GM23338 (cell line): ENCODE data around the gene TECTA. TPM values are rescaled to one million over a fixed set of nuclear protein-coding genes. Genes with fewer than 3 reads are reported as not detected.

Experiments used
- ATAC-seq: fragments of 200-7000 bp; cut with Tn5 transposase; 3 replicates; pipeline ENCODE4 v1.9.1; 2020
- DNase-seq: peaks from one replicate; pipeline ENCODE4 v3.0.0-alpha.2; 2015; ENCODE audit warnings: low spot score
- H2AFZ ChIP-seq: fragments of 200-600 bp; sonication (generic); 2 replicates; pipeline ENCODE4 v1.8.0; 2016; ENCODE audit warnings: antibody characterized with exemption, mild to moderate bottlenecking, moderate library complexity
- H3F3A ChIP-seq: fragments of 200-600 bp; sonication (generic); replicated peaks from 2 replicates; pipeline ENCODE4 v1.8.0; 2017; ENCODE audit warnings: antibody characterized with exemption, mixed run types, low read depth
- H3K27ac ChIP-seq: fragments of 200-600 bp; sonication (generic); 2 replicates; pipeline ENCODE4 v1.6.1; 2016; ENCODE audit warnings: low read depth
- H3K27me3 ChIP-seq: fragments of 200-600 bp; sonication (generic); 2 replicates; pipeline ENCODE4 v1.8.0; 2016; ENCODE audit warnings: mild to moderate bottlenecking, mixed run types, moderate library complexity; ENCODE audit not compliant: insufficient read depth
- H3K36me3 ChIP-seq: fragments of 200-600 bp; sonication (generic); 2 replicates; pipeline ENCODE4 v1.8.0; 2016; ENCODE audit warnings: mild to moderate bottlenecking; ENCODE audit not compliant: insufficient read depth
- H3K4me1 ChIP-seq: fragments of 200-600 bp; sonication (generic); 2 replicates; pipeline ENCODE4 v1.8.0; 2016; ENCODE audit warnings: mild to moderate bottlenecking, moderate library complexity; ENCODE audit not compliant: insufficient read depth
- H3K4me2 ChIP-seq: fragments of 200-600 bp; sonication (generic); 2 replicates; pipeline ENCODE4 v1.7.1; 2017; ENCODE audit warnings: mixed run types
- H3K4me3 ChIP-seq: fragments of 200-600 bp; sonication (generic); 2 replicates; pipeline ENCODE4 v1.6.1; 2016; ENCODE audit warnings: mixed run types
- H3K79me2 ChIP-seq: fragments of 200-600 bp; sonication (generic); replicated peaks from 2 replicates; pipeline ENCODE4 v1.8.0; 2017; ENCODE audit warnings: mild to moderate bottlenecking; ENCODE audit not compliant: insufficient read depth
- H3K9me2 ChIP-seq: fragments of 200-600 bp; sonication (generic); 2 replicates; pipeline ENCODE4 v1.8.0; 2017; ENCODE audit not compliant: insufficient read depth
- H4K20me1 ChIP-seq: fragments of 200-600 bp; sonication (generic); replicated peaks from 2 replicates; pipeline ENCODE4 v1.8.0; 2017; ENCODE audit warnings: mild to moderate bottlenecking; ENCODE audit not compliant: insufficient read depth
- H3K27ac Mint-ChIP-seq: 2 replicates; pipeline ENCODE4 v1.8.0; 2020; ENCODE audit warnings: inconsistent platforms, mild to moderate bottlenecking, moderate library complexity, mixed read lengths
- H3K27me3 Mint-ChIP-seq: 3 replicates; pipeline ENCODE4 v1.8.0; 2022; ENCODE audit warnings: low read depth, mild to moderate bottlenecking, moderate library complexity, mixed read lengths, inconsistent platforms; ENCODE audit not compliant: insufficient read depth, poor library complexity
- H3K36me3 Mint-ChIP-seq: 3 replicates; pipeline ENCODE4 v1.8.0; 2021; ENCODE audit warnings: low read depth, mild to moderate bottlenecking, inconsistent platforms, moderate library complexity, mixed read lengths
- H3K4me1 Mint-ChIP-seq: 3 replicates; pipeline ENCODE4 v1.8.0; 2020; ENCODE audit warnings: mild to moderate bottlenecking, inconsistent platforms, mixed read lengths
- H3K4me3 Mint-ChIP-seq: 3 replicates; pipeline ENCODE4 v1.8.0; 2021; ENCODE audit warnings: moderate library complexity, mild to moderate bottlenecking, inconsistent platforms, mixed read lengths
- H3K9me3 Mint-ChIP-seq: 3 replicates; pipeline ENCODE4 v1.8.0; 2020; ENCODE audit warnings: moderate library complexity, mild to moderate bottlenecking, inconsistent platforms, mixed read lengths
- CTCF ChIP-seq, 2 experiments: fragments of 200-600 bp in 1 of 2; sonication (generic) in 1 of 2; conservative IDR thresholded peaks; 2 replicates each; pipeline versions ENCODE4 v1.5.1 to v1.6.1; 2016 to 2017; ENCODE audit warnings: antibody characterized with exemption in 2 of 2, low read depth in 2 of 2, mild to moderate bottlenecking in 2 of 2, moderate library complexity in 1 of 2
- EZH2 ChIP-seq: fragments of 200-600 bp; sonication (generic); IDR thresholded peaks from one replicate; pipeline ENCODE4 v1.8.0; 2017; ENCODE audit warnings: antibody characterized with exemption, mild to moderate bottlenecking, low read depth; ENCODE audit not compliant: unreplicated experiment
- REST ChIP-seq: IDR thresholded peaks from one replicate; pipeline ENCODE4 v1.6.1; 2018; ENCODE audit warnings: antibody characterized with exemption; ENCODE audit not compliant: unreplicated experiment
- ZNF114 ChIP-seq: fragments of 250-450 bp; sonication (Bioruptor Pico); IDR thresholded peaks from 2 replicates; pipeline ENCODE4 v1.5.0; 2020; ENCODE audit warnings: mild to moderate bottlenecking, moderate library complexity
- polyA plus RNA-seq: library from polyadenylated mRNA; unstranded; fragments of >200 nt; fragmentation: Nextera tagmentation; extraction: Ambion mirVana; gene quantifications from 2 replicates; pipeline ENCODE4 v1.2.1, GENCODE V29; 2016
- total RNA-seq: library from RNA; depleted of rRNA; stranded (reverse); fragments of >200 nt; shearing (Covaris generic); gene quantifications from 2 replicates; pipeline ENCODE4 v1.2.3, GENCODE V29; 2014

Gene TECTA
- total and polyA plus RNA-seq, 2 experiments from 2014 or later: 0.34 to 0.69 TPM

- DNase-seq (no peak), ATAC-seq (no peak)
- Mint-ChIP-seq H3K9me3 (no peaks in the 10 kb centered on the region), H3K36me3 (no peaks in the 10 kb centered on the region; the same call in 2 of the 3 replicates), H3K27me3 (no peaks in the 10 kb centered on the region), H3K4me1 (no peaks in the 10 kb centered on the region), H3K4me3 (no peak overlapping the region), H3K27ac (no peak overlapping the region)
- Histone ChIP-seq H4K20me1 (no peaks in the 10 kb centered on the region), H3K79me2 (no peaks in the 10 kb centered on the region), H3F3A (no peaks in the 10 kb centered on the region), H3K4me3 (no peak overlapping the region), H3K4me2 (no peak overlapping the region), H2AFZ (no peak overlapping the region), H3K36me3 (no peaks in the 10 kb centered on the region), H3K9me2 (peaks cover 12% of the 10 kb centered on the region; the same call in 1 of the 2 replicates), H3K4me1 (no peaks in the 10 kb centered on the region), H3K27me3 (no peaks in the 10 kb centered on the region), H3K27ac (no peak overlapping the region)
- no peak for TF ChIP-seq EZH2
- TF ChIP-seq ZNF114 (CRISPR knock-in tag): no peak
- TF ChIP-seq CTCF (conservative IDR thresholded peaks at IDR 0.05; ENCODE audit: low read depth in 2 of 2): no peak
Measured at GRCh38 chr11:121089566-121089965, 11.5 kb upstream of the TECTA start.

GRCh38 chr11:121090145-121090721 is 10.8 kb upstream of the TECTA start:
- no peak for ATAC-seq
- H3K79me2 ChIP-seq: no peaks in the 10 kb centered on the region
- H3F3A ChIP-seq: no peaks in the 10 kb centered on the region
- H2AFZ ChIP-seq: no peak overlapping the region
- DNase-seq: no peak
- H3K4me1 ChIP-seq: no peaks in the 10 kb centered on the region
- no peaks in the 10 kb centered on the region for H4K20me1 ChIP-seq
- TF ChIP-seq REST: no peak
- H3K4me2 ChIP-seq: no peak overlapping the region
- Mint-ChIP-seq H3K4me3 (no peak overlapping the region), H3K36me3 (no peaks in the 10 kb centered on the region; the same call in 2 of the 3 replicates), H3K27me3 (no peaks in the 10 kb centered on the region), H3K4me1 (no peaks in the 10 kb centered on the region), H3K9me3 (no peaks in the 10 kb centered on the region), H3K27ac (no peak overlapping the region)
- H3K27ac ChIP-seq: no peak overlapping the region
- H3K36me3 ChIP-seq: no peaks in the 10 kb centered on the region
- H3K27me3 ChIP-seq: no peaks in the 10 kb centered on the region
- H3K9me2 ChIP-seq: peaks cover 19% of the 10 kb centered on the region
- no peak overlapping the region for H3K4me3 ChIP-seq
